Dedifferentiated amniotic fluid mesenchymal stem cell (primary cell): ENCODE data around the gene NMS.
"Not testable (repeated sequence)": the region's sequence is repeated elsewhere in the genome, so short reads cannot be mapped to it uniquely, and the experiment has no call there.

Experiments used
- DNase-seq: peaks from one replicate; pipeline ENCODE4 v3.0.0-alpha.2; 2016; ENCODE audit errors: extremely low spot score

Gene NMS

DNA sequence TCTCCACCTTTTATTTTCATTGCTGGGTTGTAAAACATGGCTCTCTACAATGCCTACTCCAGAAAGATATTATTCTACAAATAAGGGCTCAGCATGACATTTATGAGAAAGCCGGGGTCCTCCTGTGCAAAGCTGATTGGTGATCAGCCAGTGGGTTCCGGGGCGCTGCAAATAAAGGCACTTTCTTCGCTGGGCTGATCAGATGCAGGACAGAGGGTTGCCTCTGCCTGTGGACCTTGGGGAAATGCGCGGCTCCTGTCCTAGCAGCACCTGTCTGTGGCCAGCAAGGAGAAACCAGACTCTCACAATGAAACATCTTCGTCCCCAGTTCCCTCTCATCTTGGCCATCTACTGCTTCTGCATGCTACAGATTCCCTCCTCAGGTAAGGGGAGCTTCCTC, at the start of gene NMS:
Gene NMS (plus strand): TSS at position 301 of the 400 bp plus-strand sequence. CDS start 7 bp downstream, at position 308.
- no peak for DNase-seq

DNA sequence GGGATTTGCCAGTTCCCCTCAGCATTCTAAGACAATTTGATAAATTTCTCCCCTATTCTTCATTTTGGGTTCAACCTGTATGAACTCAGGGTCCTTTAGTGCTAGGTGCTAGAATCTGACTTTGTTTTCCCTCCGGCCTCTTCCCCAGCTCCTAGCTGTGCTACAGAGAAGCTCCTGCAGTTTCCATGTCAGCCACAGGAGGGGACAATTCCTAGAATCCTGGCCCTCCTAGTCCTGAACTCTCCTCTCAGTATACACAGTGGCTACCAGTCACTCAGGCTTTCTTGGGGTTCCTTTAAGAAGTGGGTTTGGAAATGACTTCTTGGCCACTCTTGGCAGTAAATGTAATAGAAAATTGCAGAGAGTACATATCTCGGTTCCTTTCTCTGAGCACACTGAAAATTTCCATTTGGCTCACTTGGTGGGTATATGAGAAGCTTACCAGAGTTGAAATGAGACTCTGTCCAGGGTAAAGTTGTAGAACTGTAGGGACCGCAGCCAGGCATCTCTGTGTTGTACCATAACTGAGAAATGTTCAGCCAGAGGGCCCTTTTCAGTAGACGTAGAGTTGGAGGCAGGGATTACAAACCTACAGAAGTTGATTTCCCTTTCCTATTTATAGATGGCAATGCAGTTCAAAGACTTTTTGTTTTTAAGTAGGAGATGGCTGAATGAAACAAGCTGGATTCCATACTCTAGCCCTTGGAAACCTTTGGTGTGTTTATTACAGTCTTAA, 47.8 kb upstream of the NMS start:
- DNase-seq, result no peak

DNA sequence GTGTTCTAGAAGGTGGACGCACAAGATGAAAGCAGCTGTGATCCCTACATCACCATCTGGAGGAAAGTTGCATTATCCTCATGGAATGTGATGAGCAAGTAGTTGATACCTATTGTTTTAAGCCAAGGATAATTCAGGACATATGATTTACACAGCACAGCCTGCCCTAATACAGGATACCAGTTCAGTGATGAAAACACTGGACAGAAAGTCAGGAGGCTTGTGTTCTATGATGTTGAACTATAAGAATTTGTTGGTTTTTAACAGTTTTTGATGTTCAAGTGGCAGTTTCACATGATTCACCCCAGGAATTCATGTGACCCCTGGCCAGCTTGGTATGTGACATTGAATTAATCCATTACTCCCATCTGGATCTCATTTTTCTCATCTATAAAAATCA, 46.7 kb upstream of the NMS start:
- no peak for DNase-seq

- DNase-seq, result no peak
These were observed 45.9 kb upstream of the NMS start for GRCh38 chr2:100424277-100424875.

GRCh38 chr2:100425107-100425506, 45.2 kb upstream of the NMS start:
- no peak for DNase-seq

- no peak for DNase-seq
These were observed 44.5 kb upstream of the NMS start for GRCh38 chr2:100425573-100426383.

DNA sequence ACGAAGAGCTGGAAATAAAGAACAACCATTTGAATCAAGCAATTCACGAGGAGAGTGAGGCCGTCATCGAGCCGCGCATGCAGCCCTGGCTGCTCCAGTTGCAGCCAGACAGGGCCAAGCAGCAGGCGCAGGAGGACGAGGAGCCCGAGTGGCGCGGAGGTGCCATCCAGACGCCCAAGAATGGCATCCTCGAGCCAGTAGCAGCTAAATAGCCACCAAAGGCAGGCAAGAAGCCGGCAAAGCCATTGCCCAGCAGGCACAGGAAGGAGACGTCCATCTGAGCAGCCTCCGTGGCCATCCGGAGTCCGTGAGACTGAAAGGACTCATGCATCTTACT, 43.9 kb upstream of the NMS start:
- DNase-seq, result no peak

DNA sequence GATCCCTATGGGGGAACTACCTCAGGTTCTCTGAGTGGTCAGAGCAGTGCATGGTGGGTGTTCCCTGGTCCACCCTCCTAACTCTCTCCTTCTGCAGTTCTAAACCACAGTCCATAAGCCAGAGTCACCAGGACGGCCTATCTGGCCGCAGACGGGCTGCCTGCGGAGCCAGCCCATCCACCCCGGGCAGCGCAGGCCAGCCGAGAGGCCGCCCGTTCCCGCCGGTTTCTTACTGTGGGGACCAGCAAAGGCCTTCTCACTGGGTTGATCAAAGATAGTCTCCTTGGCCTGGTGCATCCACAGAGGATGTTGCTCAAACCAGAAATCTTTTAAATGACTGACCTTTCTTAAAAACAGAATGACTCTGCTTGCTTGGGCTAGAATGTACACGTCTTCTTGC, 43.2 kb upstream of the NMS start:
- no peak for DNase-seq

DNA sequence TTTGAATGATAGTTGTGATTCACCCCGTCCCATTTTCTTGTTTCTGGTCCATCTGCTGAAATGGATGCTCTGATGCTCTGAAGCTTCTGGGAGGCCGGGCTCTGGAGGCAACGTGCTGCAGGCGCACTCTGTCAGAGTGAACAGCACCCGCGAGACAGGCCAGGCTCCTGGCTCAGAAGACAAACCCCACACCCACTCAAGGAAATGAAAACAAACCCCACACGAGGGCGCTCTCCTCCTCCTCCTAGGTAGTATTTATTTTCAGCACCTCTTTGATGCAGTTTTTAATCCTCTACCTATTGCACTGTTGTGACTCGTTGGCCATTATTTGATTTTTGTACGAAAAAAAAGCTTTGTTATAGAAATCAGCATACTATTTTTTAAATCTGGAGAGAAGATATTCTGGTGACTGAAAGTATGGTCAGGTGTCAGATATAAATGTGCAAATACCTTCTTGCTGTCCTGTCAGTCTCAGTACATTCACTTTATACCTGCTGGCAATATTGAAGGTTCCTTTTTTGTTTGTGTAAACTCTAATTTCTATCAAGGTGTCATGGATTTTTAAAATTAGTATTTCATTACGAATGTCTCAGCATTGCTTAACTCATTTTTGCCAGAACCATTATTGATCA, 42.5 kb upstream of the NMS start:
- DNase-seq, result no peak

GRCh38 chr2:100429726-100430125, 40.6 kb upstream of the NMS start:
- no peak for DNase-seq

DNA sequence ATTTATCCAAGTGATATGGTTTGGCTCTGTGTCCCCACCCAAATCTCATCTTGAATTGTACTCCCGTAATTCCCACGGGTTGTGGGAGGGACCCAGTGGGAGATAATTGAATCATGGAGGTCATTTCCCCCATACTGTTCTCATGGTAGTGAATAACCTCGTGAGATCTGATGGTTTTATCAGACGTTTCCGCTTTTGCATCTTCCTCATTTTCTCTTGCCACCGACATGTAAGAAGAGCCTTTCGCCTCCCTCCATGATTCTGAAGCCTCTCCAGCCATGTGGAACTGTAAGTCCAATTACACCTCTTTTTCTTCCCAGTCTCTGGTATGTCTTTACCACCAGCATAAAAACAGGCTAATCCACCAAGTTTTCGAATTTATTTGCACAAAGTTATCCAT, 32.5 kb upstream of the NMS start:
- DNase-seq, result no peak

- no peak for DNase-seq
These were observed 23.6 kb upstream of the NMS start for GRCh38 chr2:100446696-100447095.

GRCh38 chr2:100451092-100451491, 19.2 kb upstream of the NMS start:
- DNase-seq, result no peak

- DNase-seq, result no peak
These were observed 18.5 kb upstream of the NMS start for GRCh38 chr2:100451734-100452133.

DNA sequence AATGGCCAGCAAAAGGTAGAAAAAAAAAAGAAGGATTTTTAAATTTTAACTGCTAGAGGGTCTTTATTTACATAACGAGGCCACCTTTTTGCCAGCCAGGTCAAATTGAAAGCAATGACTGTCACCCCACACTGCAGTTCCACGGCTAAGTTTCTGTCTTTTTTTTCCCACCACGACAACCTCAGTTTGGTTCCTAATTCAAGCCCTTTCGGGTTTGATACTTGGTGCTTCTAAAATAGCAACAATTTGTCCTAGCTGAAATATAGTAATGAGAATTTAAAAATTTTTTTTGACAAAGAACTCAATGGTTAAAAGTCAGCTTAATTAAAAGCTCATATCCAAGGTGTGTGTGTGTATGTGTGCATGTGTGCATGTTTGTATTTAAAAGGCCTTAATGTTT, 16.4 kb upstream of the NMS start:
- no peak for DNase-seq

GRCh38 chr2:100456357-100456756, 13.9 kb upstream of the NMS start:
- DNase-seq, result not testable (repeated sequence)

DNA sequence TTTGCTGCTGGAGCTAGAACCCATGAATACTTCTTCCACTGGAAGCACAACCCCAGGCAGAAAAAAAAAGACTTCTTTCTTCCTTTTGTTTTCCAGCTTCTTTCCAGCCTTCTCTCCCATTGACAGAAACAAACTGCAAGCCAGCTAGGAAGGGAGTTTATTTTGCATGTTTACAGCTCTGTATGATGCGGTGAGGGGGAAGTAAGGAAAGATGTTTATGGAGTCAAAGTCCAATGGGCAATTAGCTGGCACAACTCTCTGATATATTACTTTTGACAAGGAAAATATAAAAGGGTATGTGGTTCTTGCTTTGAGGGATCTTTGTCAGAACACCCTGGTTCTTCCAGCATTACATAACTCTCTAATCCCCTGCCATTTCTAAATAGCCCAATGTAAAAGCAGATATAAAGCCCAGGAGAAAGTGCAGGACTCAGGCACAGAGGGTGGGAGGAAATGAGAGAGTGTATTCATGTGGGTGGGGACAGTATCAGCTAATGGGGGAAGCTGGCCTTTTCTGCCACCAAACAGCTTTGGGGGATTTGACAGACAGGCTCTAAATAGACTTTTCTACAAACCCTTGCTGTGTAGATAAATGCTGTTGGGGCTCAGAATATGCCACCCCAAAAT, 9.3 kb upstream of the NMS start:
- DNase-seq, result no peak

- DNase-seq, result no peak
These were observed 724 bp downstream of the NMS start for GRCh38 chr2:100470898-100471514.

GRCh38 chr2:100476606-100477005, 6.3 kb downstream of the NMS start:
- no peak for DNase-seq

GRCh38 chr2:100482741-100483140, 12.5 kb downstream of the NMS start:
- no peak for DNase-seq

DNA sequence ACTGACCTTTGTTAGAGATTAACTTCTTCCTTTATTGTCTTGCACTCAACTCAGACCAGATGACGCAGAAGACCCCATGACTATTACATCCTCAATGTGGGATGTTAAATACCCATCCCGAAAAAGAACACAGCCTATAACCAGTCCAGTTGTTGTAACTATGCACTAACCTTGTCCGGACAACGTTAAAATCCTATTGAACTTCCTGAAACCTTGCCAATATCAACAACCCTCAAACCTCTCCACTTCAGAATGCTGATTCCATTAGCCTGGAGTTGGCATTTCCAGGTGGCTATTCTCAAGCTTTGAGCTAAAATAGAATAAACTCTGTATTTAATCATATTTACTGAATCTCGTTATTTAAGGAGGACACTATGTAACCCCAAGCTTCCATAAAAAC, 13.6 kb downstream of the NMS start:
- no peak for DNase-seq

GRCh38 chr2:100484390-100484789, 14.1 kb downstream of the NMS start:
- DNase-seq, result no peak
